Esophagus muscularis mucosa (tissue), 3 donors: ENCODE results near the gene LRRC7.

ENCODE experiments used
- POLR2A ChIP-seq: fragments of 450-650 bp; IDR thresholded peaks from one replicate; pipeline ENCODE4 v1.6.1; 2017; ENCODE audit warnings: antibody characterized with exemption, moderate library complexity, mild to moderate bottlenecking, low read depth
- POLR2AphosphoS5 ChIP-seq, 2 donors: sonication (generic); formaldehyde crosslinking; IDR thresholded peaks; one replicate each; pipeline ENCODE4 v1.6.1; 2017; ENCODE audit warnings: antibody characterized with exemption in 2 of 2
- TF ChIP-seq, protein P1 (sequence below), 3 experiments: fragments of 200-600 bp in 2 of 3; fragments of 450-650 bp in 1 of 3; sonication (generic) in 2 of 3; IDR thresholded peaks; one replicate each; pipeline ENCODE4 v1.5.1; 2017 to 2019; ENCODE audit warnings: antibody characterized with exemption in 3 of 3, mild to moderate bottlenecking in 2 of 3, moderate library complexity in 1 of 3

DNA sequence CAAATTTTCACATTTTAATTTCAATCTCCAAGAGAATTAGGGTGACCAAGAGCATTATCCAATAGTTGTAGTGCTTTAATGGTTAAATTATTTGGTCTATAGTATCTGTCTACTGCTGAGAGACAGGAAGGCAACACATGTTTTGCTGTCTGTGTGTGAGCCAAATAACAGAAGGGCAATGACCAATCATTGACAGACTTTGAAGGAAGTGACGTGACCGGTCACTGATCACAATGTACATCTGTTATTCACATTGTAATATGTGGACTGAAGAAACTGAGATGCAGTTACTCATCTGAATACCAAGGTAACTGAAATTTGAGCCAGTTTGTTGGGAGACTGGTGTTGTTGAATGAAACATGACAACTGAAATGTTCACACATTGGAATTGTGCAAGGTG is 440.9 kb downstream of the LRRC7 start:
- TF ChIP-seq, protein P1, sequence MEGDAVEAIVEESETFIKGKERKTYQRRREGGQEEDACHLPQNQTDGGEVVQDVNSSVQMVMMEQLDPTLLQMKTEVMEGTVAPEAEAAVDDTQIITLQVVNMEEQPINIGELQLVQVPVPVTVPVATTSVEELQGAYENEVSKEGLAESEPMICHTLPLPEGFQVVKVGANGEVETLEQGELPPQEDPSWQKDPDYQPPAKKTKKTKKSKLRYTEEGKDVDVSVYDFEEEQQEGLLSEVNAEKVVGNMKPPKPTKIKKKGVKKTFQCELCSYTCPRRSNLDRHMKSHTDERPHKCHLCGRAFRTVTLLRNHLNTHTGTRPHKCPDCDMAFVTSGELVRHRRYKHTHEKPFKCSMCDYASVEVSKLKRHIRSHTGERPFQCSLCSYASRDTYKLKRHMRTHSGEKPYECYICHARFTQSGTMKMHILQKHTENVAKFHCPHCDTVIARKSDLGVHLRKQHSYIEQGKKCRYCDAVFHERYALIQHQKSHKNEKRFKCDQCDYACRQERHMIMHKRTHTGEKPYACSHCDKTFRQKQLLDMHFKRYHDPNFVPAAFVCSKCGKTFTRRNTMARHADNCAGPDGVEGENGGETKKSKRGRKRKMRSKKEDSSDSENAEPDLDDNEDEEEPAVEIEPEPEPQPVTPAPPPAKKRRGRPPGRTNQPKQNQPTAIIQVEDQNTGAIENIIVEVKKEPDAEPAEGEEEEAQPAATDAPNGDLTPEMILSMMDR (IDR thresholded peaks at IDR 0.05): no peak
- TF ChIP-seq POLR2A (no peak), POLR2AphosphoS5 (IDR thresholded peaks at IDR 0.05) (no peak)
